ENCODE data around the gene PTPRE.

Gene PTPRE

DNA sequence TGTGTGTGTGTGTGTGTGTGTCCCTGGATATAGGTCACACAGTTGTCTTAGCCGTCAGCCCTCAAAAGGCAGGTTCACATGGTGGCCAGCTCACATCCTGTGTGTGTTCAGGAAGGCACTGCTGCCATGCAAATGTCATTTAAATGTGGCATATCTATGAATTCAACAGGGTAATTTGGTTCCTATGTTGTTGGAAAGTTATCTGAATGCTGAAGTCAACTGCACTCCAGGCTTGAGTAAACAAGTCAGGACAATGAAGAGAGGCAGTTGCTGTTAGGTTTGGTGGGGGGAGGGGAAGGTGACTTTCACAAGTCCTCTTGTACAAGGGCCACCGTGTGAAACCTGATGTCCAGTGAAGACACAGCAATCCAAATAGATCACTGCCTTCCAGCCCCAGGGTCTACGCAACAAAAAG lies 61.1 kb downstream of the PTPRE start:
- no peaks in the 10 kb centered on the region for H3K36me3 ChIP-seq (ENCODE audit: low read depth)
- no peak for TF ChIP-seq CTCF (IDR thresholded peaks at IDR 0.05; ENCODE audit: poor library complexity, severe bottlenecking)
- H3K4me1 ChIP-seq (ENCODE audit: insufficient read depth, poor library complexity, severe bottlenecking) = no peaks in the 10 kb centered on the region
- H3K4me3 ChIP-seq (ENCODE audit: severe bottlenecking) = no peak overlapping the region
- DNase-seq (ENCODE audit: low spot score) = no peak
- no peaks in the 10 kb centered on the region for H3K9me3 ChIP-seq (ENCODE audit: severe bottlenecking)
- no peak overlapping the region for H3K27ac ChIP-seq (ENCODE audit: poor library complexity, severe bottlenecking)
- H3K27me3 ChIP-seq (ENCODE audit: insufficient read depth, poor library complexity, severe bottlenecking) = no peaks in the 10 kb centered on the region
- ATAC-seq (ENCODE audit: low read depth) = no peak

GRCh38 chr10:127968659-127969058 lies 61.8 kb downstream of the PTPRE start:
- Histone ChIP-seq H3K4me3 (ENCODE audit: severe bottlenecking) (no peak overlapping the region), H3K4me1 (ENCODE audit: insufficient read depth, poor library complexity, severe bottlenecking) (no peaks in the 10 kb centered on the region), H3K36me3 (ENCODE audit: low read depth) (no peaks in the 10 kb centered on the region), H3K27me3 (ENCODE audit: insufficient read depth, poor library complexity, severe bottlenecking) (no peaks in the 10 kb centered on the region), H3K9me3 (ENCODE audit: severe bottlenecking) (no peaks in the 10 kb centered on the region), H3K27ac (ENCODE audit: poor library complexity, severe bottlenecking) (no peak overlapping the region)
- no peak for TF ChIP-seq CTCF (IDR thresholded peaks at IDR 0.05; ENCODE audit: poor library complexity, severe bottlenecking)
- ATAC-seq (ENCODE audit: low read depth) (no peak), DNase-seq (ENCODE audit: low spot score) (no peak)

DNA sequence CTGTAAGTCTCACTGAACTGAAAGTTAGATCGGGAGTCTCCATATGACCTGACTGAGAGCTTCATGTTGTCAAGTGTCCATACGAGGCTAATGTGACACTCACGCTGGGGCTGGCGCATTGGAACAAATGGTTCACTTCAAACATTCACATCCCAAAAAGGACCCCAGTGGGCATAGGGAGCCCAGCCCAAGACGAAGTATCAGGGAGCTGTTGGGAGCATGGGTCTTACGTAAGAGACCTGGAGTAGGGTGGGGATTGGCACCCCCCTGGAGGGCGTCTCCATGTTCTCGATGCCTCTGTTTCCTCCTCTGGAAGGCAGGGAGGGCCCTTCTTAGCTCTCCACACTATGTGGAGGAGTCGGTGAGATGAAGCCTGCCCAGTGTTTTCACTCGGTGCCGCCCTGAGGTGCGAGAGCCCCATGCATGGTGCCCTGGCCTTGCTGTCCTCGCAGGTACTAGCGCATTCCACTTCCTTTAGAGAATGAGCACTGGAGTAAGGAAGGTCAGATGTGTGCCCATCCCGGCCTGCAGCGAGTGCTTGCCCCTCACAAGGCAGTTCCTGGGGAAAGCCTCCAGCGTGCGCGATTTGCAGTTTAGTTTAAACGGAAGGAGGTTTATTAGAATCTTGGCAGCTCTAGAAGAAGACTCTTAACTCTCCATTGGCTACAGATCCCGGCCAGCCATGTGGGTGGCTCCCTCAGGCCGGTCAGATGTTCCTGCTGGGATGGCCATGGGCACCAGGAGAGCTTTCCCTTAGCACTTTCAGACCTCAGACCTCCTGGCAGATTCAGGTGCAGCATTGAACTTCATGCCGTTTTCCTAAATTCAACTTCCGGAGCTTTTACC lies 64.4 kb downstream of the PTPRE start:
- H3K9me3 ChIP-seq (ENCODE audit: severe bottlenecking) = no peaks in the 10 kb centered on the region
- no peaks in the 10 kb centered on the region for H3K4me1 ChIP-seq (ENCODE audit: insufficient read depth, poor library complexity, severe bottlenecking)
- no peaks in the 10 kb centered on the region for H3K27me3 ChIP-seq (ENCODE audit: insufficient read depth, poor library complexity, severe bottlenecking)
- no peak overlapping the region for H3K27ac ChIP-seq (ENCODE audit: poor library complexity, severe bottlenecking)
- no peak for DNase-seq (ENCODE audit: low spot score)
- no peak for TF ChIP-seq CTCF (IDR thresholded peaks at IDR 0.05; ENCODE audit: poor library complexity, severe bottlenecking)
- no peak overlapping the region for H3K4me3 ChIP-seq (ENCODE audit: severe bottlenecking)
- no peaks in the 10 kb centered on the region for H3K36me3 ChIP-seq (ENCODE audit: low read depth)
- ATAC-seq (ENCODE audit: low read depth) = no peak

DNA sequence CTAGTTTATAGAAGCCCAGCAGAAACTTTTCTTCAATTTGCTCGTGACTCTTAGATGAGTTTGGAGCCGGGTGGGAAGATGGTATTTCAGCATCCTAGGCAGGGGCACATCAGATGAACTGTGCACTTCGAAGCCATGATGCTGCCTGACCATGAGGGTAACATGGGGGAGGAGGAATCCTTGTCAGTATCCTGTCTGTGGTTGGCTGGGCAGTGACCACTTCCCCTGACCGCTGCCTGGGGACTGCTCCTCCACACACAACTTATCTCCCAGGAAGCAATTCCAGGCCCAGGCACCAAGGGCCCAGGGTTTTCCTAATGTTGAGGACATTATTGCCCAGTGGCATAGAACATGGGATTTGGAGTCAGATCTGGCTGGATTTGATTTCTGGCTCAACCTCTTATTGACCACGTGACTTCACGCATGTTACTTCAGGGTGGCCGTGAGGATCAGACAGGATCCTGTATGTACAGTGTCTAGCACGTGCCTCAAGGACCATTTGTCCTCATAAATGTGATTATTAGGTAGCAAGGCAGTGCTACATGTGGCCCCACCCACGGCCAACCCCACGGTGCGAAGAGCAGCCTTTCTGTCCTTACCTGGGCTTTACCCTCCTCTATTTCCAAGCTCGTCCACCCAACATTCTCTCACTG lies 65.2 kb downstream of the PTPRE start:
- no peak for DNase-seq (ENCODE audit: low spot score)
- no peaks in the 10 kb centered on the region for H3K27me3 ChIP-seq (ENCODE audit: insufficient read depth, poor library complexity, severe bottlenecking)
- no peak overlapping the region for H3K4me3 ChIP-seq (ENCODE audit: severe bottlenecking)
- no peaks in the 10 kb centered on the region for H3K36me3 ChIP-seq (ENCODE audit: low read depth)
- H3K9me3 ChIP-seq (ENCODE audit: severe bottlenecking) = no peaks in the 10 kb centered on the region
- ATAC-seq (ENCODE audit: low read depth) = no peak
- no peak overlapping the region for H3K27ac ChIP-seq (ENCODE audit: poor library complexity, severe bottlenecking)
- no peak for TF ChIP-seq CTCF (IDR thresholded peaks at IDR 0.05; ENCODE audit: poor library complexity, severe bottlenecking)
- peaks cover 6% of the 10 kb centered on the region for H3K4me1 ChIP-seq (ENCODE audit: insufficient read depth, poor library complexity, severe bottlenecking)
